Adipocyte (in vitro differentiated cells): ENCODE data around the gene NOX4.
"Not testable (repeated sequence)": the region's sequence is repeated elsewhere in the genome, so short reads cannot be mapped to it uniquely, and the experiment has no call there.

Source experiments
- DNase-seq: peaks from one replicate; pipeline ENCODE4 v3.0.0-alpha.2; 2015; ENCODE audit warnings: low read depth
- H3K27me3 ChIP-seq: replicated peaks from 2 replicates; pipeline ENCODE4 v1.7.0; 2013; ENCODE audit warnings: mild to moderate bottlenecking, low read length, moderate library complexity; ENCODE audit not compliant: control insufficient read depth, insufficient read depth
- H3K36me3 ChIP-seq: 2 replicates; pipeline ENCODE4 v1.7.0; 2013; ENCODE audit warnings: low read length, mild to moderate bottlenecking, moderate library complexity; ENCODE audit not compliant: control insufficient read depth, insufficient read depth, severe bottlenecking
- H3K4me1 ChIP-seq: 2 replicates; pipeline ENCODE4 v1.7.0; 2013; ENCODE audit warnings: mild to moderate bottlenecking, low read length, moderate library complexity; ENCODE audit not compliant: control insufficient read depth, insufficient read depth
- H3K4me3 ChIP-seq: 2 replicates; pipeline ENCODE4 v1.7.0; 2013; ENCODE audit warnings: mild to moderate bottlenecking, low read length, moderate library complexity
- H3K9ac ChIP-seq: 2 replicates; pipeline ENCODE4 v1.7.0; 2013; ENCODE audit warnings: mild to moderate bottlenecking, low read length, moderate library complexity
- H3K9me3 ChIP-seq: 2 replicates; pipeline ENCODE4 v1.7.0; 2013; ENCODE audit warnings: mild to moderate bottlenecking, low read length, moderate library complexity; ENCODE audit not compliant: control insufficient read depth

Gene NOX4

GRCh38 chr11:89342880-89343572 lies 148.1 kb downstream of the NOX4 start:
- H3K27me3 ChIP-seq, H3K36me3 ChIP-seq, H3K9me3 ChIP-seq: not testable (repeated sequence)
- Histone ChIP-seq H3K4me3 (peak overlapping the region; percentile 44), H3K4me1 (peaks cover 35% of the 10 kb centered on the region), H3K9ac (peak overlapping the region; percentile 23)
- peak; percentile 22 for DNase-seq

GRCh38 chr11:89340450-89340849 lies 150.7 kb downstream of the NOX4 start:
- not testable (repeated sequence) for H3K27me3 ChIP-seq, H3K9me3 ChIP-seq, H3K9ac ChIP-seq, H3K36me3 ChIP-seq
- H3K4me1 ChIP-seq: peaks cover 35% of the 10 kb centered on the region
- DNase-seq: peak; percentile 47
- H3K4me3 ChIP-seq: peak overlapping the region; percentile 20

- H3K36me3 ChIP-seq, H3K4me3 ChIP-seq, H3K27me3 ChIP-seq, DNase-seq, H3K9ac ChIP-seq, H3K9me3 ChIP-seq: not testable (repeated sequence)
- peaks cover 28% of the 10 kb centered on the region for H3K4me1 ChIP-seq
Measured at GRCh38 chr11:89338073-89338472, 153.1 kb downstream of the NOX4 start.

- H3K9me3 ChIP-seq, DNase-seq, H3K4me3 ChIP-seq, H3K36me3 ChIP-seq, H3K27me3 ChIP-seq, H3K9ac ChIP-seq: not testable (repeated sequence)
- H3K4me1 ChIP-seq: peaks cover 19% of the 10 kb centered on the region
Measured at GRCh38 chr11:89337100-89337650, 154.0 kb downstream of the NOX4 start.

- not testable (repeated sequence) for H3K27me3 ChIP-seq, H3K9ac ChIP-seq, H3K4me3 ChIP-seq, H3K9me3 ChIP-seq, H3K4me1 ChIP-seq, H3K36me3 ChIP-seq
- DNase-seq: peak; percentile 70
Measured at GRCh38 chr11:89333704-89334103, 157.5 kb downstream of the NOX4 start.

- not testable (repeated sequence) for H3K9ac ChIP-seq, H3K4me3 ChIP-seq, H3K36me3 ChIP-seq, H3K4me1 ChIP-seq, H3K27me3 ChIP-seq, DNase-seq, H3K9me3 ChIP-seq
Measured at GRCh38 chr11:89331940-89332339, 159.2 kb downstream of the NOX4 start.

GRCh38 chr11:89327885-89328284 lies 163.3 kb downstream of the NOX4 start:
- no peaks in the 10 kb centered on the region for H3K27me3 ChIP-seq
- DNase-seq: no peak

GRCh38 chr11:89321401-89321800 lies 169.8 kb downstream of the NOX4 start:
- Histone ChIP-seq H3K4me3 (no peak overlapping the region), H3K4me1 (no peaks in the 10 kb centered on the region), H3K9ac (no peak overlapping the region), H3K9me3 (no peaks in the 10 kb centered on the region), H3K27me3 (no peaks in the 10 kb centered on the region), H3K36me3 (no peaks in the 10 kb centered on the region)
- DNase-seq: no peak

More at GRCh38 chr11:89327885-89328284, 163.3 kb downstream of the NOX4 start:
- Histone ChIP-seq H3K4me1 (no peaks in the 10 kb centered on the region), H3K9ac (no peak overlapping the region), H3K4me3 (no peak overlapping the region), H3K36me3 (no peaks in the 10 kb centered on the region), H3K9me3 (no peaks in the 10 kb centered on the region)

- not testable (repeated sequence) for H3K4me1 ChIP-seq, H3K9ac ChIP-seq, H3K9me3 ChIP-seq, H3K36me3 ChIP-seq, H3K27me3 ChIP-seq, DNase-seq, H3K4me3 ChIP-seq
Measured at GRCh38 chr11:89310607-89311006, 180.6 kb downstream of the NOX4 start.

- not testable (repeated sequence) for H3K36me3 ChIP-seq, H3K4me3 ChIP-seq, DNase-seq, H3K9ac ChIP-seq, H3K4me1 ChIP-seq, H3K9me3 ChIP-seq, H3K27me3 ChIP-seq
Measured at GRCh38 chr11:89309321-89309985, 181.7 kb downstream of the NOX4 start.

GRCh38 chr11:89308272-89308671 lies 182.9 kb downstream of the NOX4 start:
- not testable (repeated sequence) for H3K9me3 ChIP-seq, DNase-seq, H3K27me3 ChIP-seq, H3K4me1 ChIP-seq, H3K36me3 ChIP-seq, H3K4me3 ChIP-seq, H3K9ac ChIP-seq
